ENCODE data around the gene WDR35. TPM values are rescaled to one million over a fixed set of nuclear protein-coding genes. Genes with fewer than 3 reads are reported as not detected.

WDR35 gene
- total RNA-seq, 4 donors from 2014 or later: 17.6 to 19.2 (median 18.1) TPM

- intact Hi-C loops (cut with DNase I): no loop called here
- no peak for DNase-seq
Observed at GRCh38 chr2:19944205-19944845, 45.6 kb downstream of the WDR35 start.

GRCh38 chr2:19943189-19943588 is 46.7 kb downstream of the WDR35 start:
- intact Hi-C loops (cut with DNase I): no loop called here
- TF ChIP-seq CTCF (IDR thresholded peaks at IDR 0.05) (no peak), POLR2A (IDR thresholded peaks at IDR 0.05) (no peak)
- Histone ChIP-seq H3K27me3 (no peaks in the 10 kb centered on the region), H3K36me3 (peaks cover 0 to 6% of the 10 kb centered on the region in 2 donors), H3K4me3 (replicated peaks in 1 of 3) (no peak overlapping the region), H3K4me1 (no peaks in the 10 kb centered on the region), H3K27ac (no peak overlapping the region), H3K9me3 (no peaks in the 10 kb centered on the region)
- DNase-seq: no peak
- WGBS, 2 donors: 48 to 56% methylated on average over 1 of the region's 1 CpG

More at GRCh38 chr2:19944205-19944845, 45.6 kb downstream of the WDR35 start:
- Histone ChIP-seq H3K27ac (no peak overlapping the region), H3K4me3 (replicated peaks in 1 of 3) (no peak overlapping the region), H3K9me3 (no peaks in the 10 kb centered on the region), H3K4me1 (no peaks in the 10 kb centered on the region), H3K36me3 (peaks cover 0 to 6% of the 10 kb centered on the region in 2 donors), H3K27me3 (no peaks in the 10 kb centered on the region)
- TF ChIP-seq POLR2A (IDR thresholded peaks at IDR 0.05): no peak
- no peak for TF ChIP-seq CTCF (IDR thresholded peaks at IDR 0.05)
- WGBS, 2 donors: 51 to 61% methylated on average over 2 of the region's 2 CpGs

GRCh38 chr2:19942199-19942598 is 47.7 kb downstream of the WDR35 start:
- Histone ChIP-seq H3K36me3 (peaks cover 6 to 16% of the 10 kb centered on the region in 2 donors), H3K4me1 (no peaks in the 10 kb centered on the region), H3K27me3 (no peaks in the 10 kb centered on the region), H3K27ac (no peak overlapping the region), H3K9me3 (no peaks in the 10 kb centered on the region), H3K4me3 (replicated peaks in 1 of 3) (no peak overlapping the region)
- intact Hi-C loops (cut with DNase I): no loop called here
- no peak for DNase-seq
- no peak for TF ChIP-seq POLR2A (IDR thresholded peaks at IDR 0.05)
- TF ChIP-seq CTCF (IDR thresholded peaks at IDR 0.05): no peak

- Histone ChIP-seq H3K4me1 (peaks cover 0 to 7% of the 10 kb centered on the region in 2 donors), H3K36me3 (peaks cover 18 to 19% of the 10 kb centered on the region in 2 donors), H3K9me3 (no peaks in the 10 kb centered on the region), H3K27ac (no peak overlapping the region), H3K4me3 (replicated peaks in 1 of 3) (no peak overlapping the region), H3K27me3 (no peaks in the 10 kb centered on the region)
- TF ChIP-seq CTCF (IDR thresholded peaks at IDR 0.05): no peak
- no peak for TF ChIP-seq POLR2A (IDR thresholded peaks at IDR 0.05)
- WGBS, 2 donors: 90 to 93% methylated on average over 4 of the region's 4 CpGs
- intact Hi-C loops (cut with DNase I): no loop called here
- no peak for DNase-seq
Observed at GRCh38 chr2:19937004-19937403, 52.9 kb downstream of the WDR35 start.

- intact Hi-C loops (cut with DNase I): no loop called here
- 88 to 91% methylated on average over 2 of the region's 2 CpGs for WGBS, 2 donors
- no peak for DNase-seq
- Histone ChIP-seq H3K9me3 (no peaks in the 10 kb centered on the region), H3K4me1 (peaks cover 0 to 7% of the 10 kb centered on the region in 2 donors), H3K36me3 (peaks cover 16 to 19% of the 10 kb centered on the region in 2 donors), H3K27ac (no peak overlapping the region), H3K27me3 (no peaks in the 10 kb centered on the region), H3K4me3 (replicated peaks in 1 of 3) (no peak overlapping the region)
- TF ChIP-seq POLR2A (IDR thresholded peaks at IDR 0.05): no peak
Observed at GRCh38 chr2:19936203-19936602, 53.7 kb downstream of the WDR35 start.
